Measurements from ENCODE around the gene OR4E1.
"Not testable (repeated sequence)": the region's sequence is repeated elsewhere in the genome, so short reads cannot be mapped to it uniquely, and the experiment has no call there.

The OR4E1 gene

GRCh38 chr14:21652209-21652808 is 21.3 kb downstream of the OR4E1 start:
- FAIRE-seq = no peak

GRCh38 chr14:21647380-21647779 is 26.2 kb downstream of the OR4E1 start:
- FAIRE-seq = no peak

GRCh38 chr14:21643407-21643806 is 30.2 kb downstream of the OR4E1 start:
- FAIRE-seq = no peak

GRCh38 chr14:21642683-21643082 is 30.9 kb downstream of the OR4E1 start:
- no peak for FAIRE-seq

GRCh38 chr14:21634840-21635239 is 38.8 kb downstream of the OR4E1 start, which contains the start of gene OR10G2:
TSS of gene OR10G2 (minus strand) at chr14:21634940. CDS start at chr14:21634842, 98 bp downstream.
- no peak for FAIRE-seq

- FAIRE-seq = no peak
Measured at GRCh38 chr14:21631084-21631483, 42.5 kb downstream of the OR4E1 start.

GRCh38 chr14:21630503-21630902 is 43.1 kb downstream of the OR4E1 start:
- not testable (repeated sequence) for FAIRE-seq

GRCh38 chr14:21626491-21627230 is 47.0 kb downstream of the OR4E1 start:
- no peak for FAIRE-seq
